ENCODE measurements around the gene APBA2. TPM values are rescaled to one million over a fixed set of nuclear protein-coding genes. Genes with fewer than 3 reads are reported as not detected.

The APBA2 gene
- total RNA-seq, 1 donor from 2014 or later = 35.8 TPM

GRCh38 chr15:28981921-28982320 is 96.1 kb downstream of the APBA2 start:
- DNase-seq (ENCODE audit: low spot score) = no peak
- peaks cover 6% of the 10 kb centered on the region for H3K27me3 Mint-ChIP-seq (ENCODE audit: insufficient read depth, low read depth)
- Histone ChIP-seq H3K4me2 (no peak overlapping the region), H3K4me1 (peaks cover 38% of the 10 kb centered on the region), H3K79me2 (ENCODE audit: low read depth) (peaks cover 18% of the 10 kb centered on the region), H3K4me3 (no peak overlapping the region), H3K27me3 (no peaks in the 10 kb centered on the region), H3K9ac (no peak overlapping the region), H3K27ac (no peak overlapping the region), H2AFZ (replicated peaks) (no peak overlapping the region), H3K36me3 (no peaks in the 10 kb centered on the region), H3F3A (ENCODE audit: low read depth) (peaks cover 23% of the 10 kb centered on the region), H3K9me3 (ENCODE audit: low read depth) (no peaks in the 10 kb centered on the region), H4K20me1 (ENCODE audit: low read depth) (peaks cover 39% of the 10 kb centered on the region)
- H3K27ac Mint-ChIP-seq = no peak overlapping the region
- H3K4me3 Mint-ChIP-seq = no peak overlapping the region
- H3K36me3 Mint-ChIP-seq = no peaks in the 10 kb centered on the region
- no peak for TF ChIP-seq CTCF (IDR thresholded peaks at IDR 0.05)
- no peak for TF ChIP-seq EZH2 (IDR thresholded peaks at IDR 0.05)
- TF ChIP-seq EZH2phosphoT487 (IDR thresholded peaks at IDR 0.05) = no peak
- peaks cover 12% of the 10 kb centered on the region for H3K9me3 Mint-ChIP-seq
- peaks cover 47% of the 10 kb centered on the region for H3K4me1 Mint-ChIP-seq

- Histone ChIP-seq H3K79me2 (ENCODE audit: low read depth) (peaks cover 18% of the 10 kb centered on the region), H3K9me3 (ENCODE audit: low read depth) (no peaks in the 10 kb centered on the region), H3K36me3 (no peaks in the 10 kb centered on the region), H3K27ac (no peak overlapping the region), H3K4me2 (no peak overlapping the region), H3K27me3 (no peaks in the 10 kb centered on the region), H3K4me3 (no peak overlapping the region), H2AFZ (replicated peaks) (no peak overlapping the region), H4K20me1 (ENCODE audit: low read depth) (peaks cover 30% of the 10 kb centered on the region), H3K4me1 (peaks cover 38% of the 10 kb centered on the region), H3F3A (ENCODE audit: low read depth) (peaks cover 21% of the 10 kb centered on the region), H3K9ac (no peak overlapping the region)
- no peak for DNase-seq (ENCODE audit: low spot score)
- peaks cover 41% of the 10 kb centered on the region for H3K4me1 Mint-ChIP-seq
- TF ChIP-seq EZH2phosphoT487 (IDR thresholded peaks at IDR 0.05) = no peak
- TF ChIP-seq EZH2 (IDR thresholded peaks at IDR 0.05) = no peak
- TF ChIP-seq CTCF (IDR thresholded peaks at IDR 0.05) = no peak
- H3K27ac Mint-ChIP-seq = no peak overlapping the region
- H3K4me3 Mint-ChIP-seq = no peak overlapping the region
- H3K9me3 Mint-ChIP-seq = peaks cover 12% of the 10 kb centered on the region
- peaks cover 6% of the 10 kb centered on the region for H3K27me3 Mint-ChIP-seq (ENCODE audit: insufficient read depth, low read depth)
- no peaks in the 10 kb centered on the region for H3K36me3 Mint-ChIP-seq
These were observed 97.1 kb downstream of the APBA2 start for GRCh38 chr15:28982886-28983285.

GRCh38 chr15:28983432-28984311 is 97.9 kb downstream of the APBA2 start:
- Mint-ChIP-seq H3K27ac (peak overlapping the region; percentile 46), H3K4me3 (no peak overlapping the region), H3K27me3 (ENCODE audit: insufficient read depth, low read depth) (peaks cover 2% of the 10 kb centered on the region), H3K9me3 (peaks cover 12% of the 10 kb centered on the region), H3K4me1 (peaks cover 36% of the 10 kb centered on the region), H3K36me3 (peaks cover 3% of the 10 kb centered on the region)
- Histone ChIP-seq H3K79me2 (ENCODE audit: low read depth) (peaks cover 18% of the 10 kb centered on the region), H3K36me3 (no peaks in the 10 kb centered on the region), H3K27me3 (no peaks in the 10 kb centered on the region), H3K9ac (no peak overlapping the region), H3K4me1 (peaks cover 31% of the 10 kb centered on the region), H2AFZ (replicated peaks) (no peak overlapping the region), H3K4me2 (no peak overlapping the region), H3K27ac (no peak overlapping the region), H3K9me3 (ENCODE audit: low read depth) (no peaks in the 10 kb centered on the region), H3F3A (ENCODE audit: low read depth) (peaks cover 15% of the 10 kb centered on the region), H3K4me3 (no peak overlapping the region), H4K20me1 (ENCODE audit: low read depth) (peaks cover 26% of the 10 kb centered on the region)
- TF ChIP-seq CTCF (IDR thresholded peaks at IDR 0.05) (peak; percentile 31), EZH2 (IDR thresholded peaks at IDR 0.05) (no peak), EZH2phosphoT487 (IDR thresholded peaks at IDR 0.05) (no peak)
- DNase-seq (ENCODE audit: low spot score) = no peak
